ENCODE data around the gene CDHR2.
"Not testable (repeated sequence)": the region's sequence is repeated elsewhere in the genome, so short reads cannot be mapped to it uniquely, and the experiment has no call there.

Gene CDHR2

DNA sequence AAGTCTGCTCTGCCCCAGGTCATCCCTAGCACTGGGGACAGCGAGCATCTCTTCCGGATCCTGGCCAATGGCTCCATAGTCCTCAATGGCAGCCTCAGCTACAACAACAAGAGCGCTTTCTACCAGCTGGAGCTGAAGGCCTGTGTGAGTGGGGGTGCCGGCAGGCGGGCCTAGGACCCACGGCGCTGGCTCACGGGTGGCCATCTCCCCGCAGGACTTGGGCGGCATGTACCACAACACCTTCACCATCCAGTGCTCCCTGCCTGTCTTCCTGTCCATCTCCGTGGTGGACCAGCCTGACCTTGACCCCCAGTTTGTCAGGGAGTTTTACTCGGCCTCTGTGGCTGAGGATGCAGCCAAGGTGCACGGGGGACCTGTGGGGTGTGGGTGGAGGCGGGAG, 25.9 kb downstream of the CDHR2 start:
- DNase-seq, result no peak

DNA sequence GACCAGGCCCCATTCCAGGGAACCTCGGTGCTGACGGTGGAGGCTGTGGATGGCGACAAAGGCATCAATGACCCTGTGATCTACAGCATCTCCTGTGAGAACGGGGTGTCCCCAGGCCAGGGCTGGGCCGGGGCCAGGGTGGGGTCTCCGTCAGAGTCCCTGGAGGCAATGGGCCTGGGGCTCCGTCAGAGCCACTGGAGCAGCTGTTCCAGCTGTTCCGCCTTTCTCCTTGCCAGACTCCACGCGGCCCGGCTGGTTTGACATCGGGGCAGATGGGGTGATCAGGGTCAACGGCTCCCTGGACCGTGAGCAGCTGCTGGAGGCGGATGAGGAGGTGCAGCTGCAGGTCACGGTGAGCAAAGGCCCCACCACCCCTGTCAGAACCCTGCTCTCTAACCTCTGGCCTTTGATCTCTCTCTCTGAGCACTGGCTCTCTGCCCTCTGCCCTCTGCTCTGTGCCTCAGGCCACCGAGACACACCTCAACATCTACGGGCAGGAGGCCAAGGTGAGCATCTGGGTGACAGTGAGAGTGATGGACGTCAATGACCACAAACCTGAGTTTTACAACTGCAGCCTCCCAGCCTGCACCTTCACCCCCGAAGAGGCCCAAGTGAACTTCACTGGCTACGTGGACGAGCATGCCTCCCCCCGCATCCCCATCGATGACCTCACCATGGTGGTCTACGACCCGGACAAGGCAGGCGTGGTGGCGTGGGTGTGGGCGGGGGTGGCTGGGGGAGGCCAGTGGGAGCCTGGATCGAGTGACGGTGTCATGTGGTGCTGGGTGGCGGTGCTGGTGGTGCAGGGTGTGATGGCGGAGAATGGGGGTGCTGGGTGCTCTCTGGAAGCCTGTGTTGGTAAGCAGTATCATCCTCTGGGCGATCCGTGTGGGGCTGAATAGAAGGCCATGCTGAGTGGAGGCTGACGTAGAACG, 26.6 kb downstream of the CDHR2 start:
- no peak for DNase-seq

- DNase-seq, result no peak
Observed at GRCh38 chr5:176577312-176578176, 28.4 kb downstream of the CDHR2 start.

DNA sequence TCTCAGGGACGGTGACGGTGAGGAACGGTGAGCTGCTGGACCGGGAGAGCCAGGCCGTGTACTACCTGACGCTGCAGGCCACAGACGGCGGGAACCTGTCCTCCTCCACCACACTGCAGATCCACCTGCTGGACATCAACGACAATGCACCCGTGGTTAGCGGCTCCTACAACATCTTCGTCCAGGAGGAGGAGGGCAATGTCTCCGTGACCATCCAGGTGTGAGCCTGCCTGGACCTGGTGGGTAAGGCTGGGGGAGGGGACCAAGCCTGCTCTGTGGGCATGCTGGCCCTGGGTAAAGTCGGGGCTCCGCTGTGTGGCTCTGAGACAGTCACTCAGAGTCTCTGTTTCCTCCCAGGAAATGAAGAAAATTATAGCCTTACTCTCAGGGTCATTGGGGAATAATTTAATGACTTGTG, 29.3 kb downstream of the CDHR2 start:
- peak; percentile 49 for DNase-seq

DNA sequence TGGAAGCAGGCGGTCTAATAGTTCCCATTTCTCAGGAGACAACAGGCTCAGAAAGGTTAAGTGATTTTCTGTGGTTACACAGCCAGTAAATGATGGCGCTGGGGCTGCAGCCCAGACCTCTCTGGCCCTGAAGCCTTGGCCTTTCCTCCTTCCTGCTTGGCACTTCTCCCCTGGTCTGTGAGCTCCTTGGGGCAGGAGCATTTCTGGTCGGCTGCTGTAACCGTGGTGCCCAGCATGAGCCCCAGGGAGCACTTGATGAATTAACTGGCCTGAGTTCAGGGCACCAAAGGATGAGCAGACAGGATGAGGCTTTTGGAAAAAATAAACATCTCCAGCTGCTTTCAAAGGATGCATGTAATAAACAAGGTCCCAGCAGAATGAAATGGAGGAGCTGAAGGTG, 30.2 kb downstream of the CDHR2 start:
- no peak for DNase-seq

DNA sequence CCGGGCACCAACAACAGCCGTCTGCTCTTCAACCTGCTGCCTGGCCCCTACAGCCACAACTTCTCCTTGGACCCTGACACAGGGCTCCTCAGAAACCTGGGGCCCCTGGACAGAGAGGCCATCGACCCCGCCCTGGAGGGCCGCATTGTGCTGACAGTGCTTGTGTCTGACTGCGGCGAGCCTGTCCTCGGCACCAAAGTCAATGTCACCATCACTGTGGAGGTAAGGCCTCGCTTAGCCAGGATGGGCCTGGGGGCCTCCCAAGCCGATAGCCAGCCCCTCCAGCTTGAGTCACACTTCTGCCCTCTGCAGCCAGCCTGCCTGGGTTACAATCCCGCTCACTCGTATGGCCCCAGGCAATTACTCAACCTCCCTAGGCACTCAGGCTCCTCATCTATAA, 32.2 kb downstream of the CDHR2 start:
- DNase-seq, result no peak

DNA sequence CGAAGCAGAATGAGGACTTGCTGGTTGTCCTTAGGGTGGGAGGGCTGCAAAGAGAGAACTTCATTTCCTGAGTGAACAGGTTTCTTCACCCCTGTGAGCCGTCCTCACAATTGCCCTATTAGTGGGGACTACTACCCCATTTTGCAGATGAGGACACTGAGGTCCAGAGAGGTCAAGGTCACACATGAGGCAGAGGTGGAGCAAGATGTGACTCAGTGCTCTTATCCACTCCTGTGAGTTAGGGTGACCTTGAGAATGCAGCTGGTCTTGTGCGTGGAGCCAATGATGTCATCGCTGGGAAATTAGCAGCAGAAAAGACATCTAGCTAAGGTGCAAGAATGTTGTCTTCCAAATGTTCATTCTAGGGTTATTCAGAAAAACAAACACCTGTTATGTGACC, 33.9 kb downstream of the CDHR2 start:
- DNase-seq, result no peak

- DNase-seq, result no peak
Observed at GRCh38 chr5:176587398-176587797, 38.3 kb downstream of the CDHR2 start.

DNA sequence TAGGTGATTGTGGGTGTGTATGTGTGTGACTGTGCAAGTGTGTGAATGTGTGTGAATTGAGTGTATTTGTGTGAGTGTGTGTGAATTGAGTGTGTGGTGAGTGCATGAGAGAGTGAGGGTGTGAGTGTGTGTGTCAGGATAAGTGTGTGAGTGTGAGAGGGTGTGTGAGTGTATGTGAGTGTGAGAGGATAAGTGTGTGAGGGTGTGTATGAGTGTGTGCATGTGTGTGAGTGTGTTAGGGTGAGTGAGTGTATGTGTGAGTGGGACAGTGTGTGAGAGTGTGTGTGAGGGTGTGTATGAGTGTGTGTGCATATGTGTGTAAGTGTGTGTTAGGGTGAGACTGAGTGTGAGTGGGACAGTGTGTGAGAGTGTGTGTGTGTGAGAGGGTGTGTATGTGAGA, 39.2 kb downstream of the CDHR2 start:
- DNase-seq, result no peak

DNA sequence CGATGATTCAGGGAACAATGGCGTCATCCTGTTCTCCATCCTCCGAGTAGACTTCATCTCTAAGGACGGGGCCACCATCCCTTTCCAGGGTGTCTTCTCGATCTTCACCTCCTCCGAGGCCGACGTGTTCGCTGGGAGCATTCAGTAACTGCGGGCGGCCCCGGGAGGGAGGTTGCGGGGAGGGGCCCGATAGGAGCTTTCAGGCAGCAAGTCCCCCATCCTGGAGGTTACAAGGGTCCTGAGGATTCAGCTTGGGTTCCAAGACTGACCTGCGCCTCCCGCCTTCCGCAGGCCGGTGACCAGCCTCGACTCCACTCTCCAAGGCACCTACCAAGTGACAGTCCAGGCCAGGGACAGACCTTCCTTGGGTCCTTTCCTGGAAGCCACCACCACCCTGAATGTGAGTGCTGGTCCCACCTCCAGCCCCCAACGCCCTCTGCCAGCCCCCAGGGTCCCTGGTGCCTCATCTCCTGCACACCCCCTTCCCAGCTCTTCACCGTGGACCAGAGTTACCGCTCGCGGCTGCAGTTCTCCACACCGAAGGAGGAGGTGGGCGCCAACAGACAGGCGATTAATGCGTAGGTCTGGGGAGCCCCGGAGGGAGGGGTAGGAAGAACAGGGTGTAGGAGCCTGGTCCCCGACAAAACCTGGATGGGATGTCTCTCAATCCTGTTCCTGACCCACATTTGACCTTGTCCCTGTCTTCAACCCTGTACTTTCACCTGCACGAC, 40.1 kb downstream of the CDHR2 start:
- DNase-seq, result no peak

DNA sequence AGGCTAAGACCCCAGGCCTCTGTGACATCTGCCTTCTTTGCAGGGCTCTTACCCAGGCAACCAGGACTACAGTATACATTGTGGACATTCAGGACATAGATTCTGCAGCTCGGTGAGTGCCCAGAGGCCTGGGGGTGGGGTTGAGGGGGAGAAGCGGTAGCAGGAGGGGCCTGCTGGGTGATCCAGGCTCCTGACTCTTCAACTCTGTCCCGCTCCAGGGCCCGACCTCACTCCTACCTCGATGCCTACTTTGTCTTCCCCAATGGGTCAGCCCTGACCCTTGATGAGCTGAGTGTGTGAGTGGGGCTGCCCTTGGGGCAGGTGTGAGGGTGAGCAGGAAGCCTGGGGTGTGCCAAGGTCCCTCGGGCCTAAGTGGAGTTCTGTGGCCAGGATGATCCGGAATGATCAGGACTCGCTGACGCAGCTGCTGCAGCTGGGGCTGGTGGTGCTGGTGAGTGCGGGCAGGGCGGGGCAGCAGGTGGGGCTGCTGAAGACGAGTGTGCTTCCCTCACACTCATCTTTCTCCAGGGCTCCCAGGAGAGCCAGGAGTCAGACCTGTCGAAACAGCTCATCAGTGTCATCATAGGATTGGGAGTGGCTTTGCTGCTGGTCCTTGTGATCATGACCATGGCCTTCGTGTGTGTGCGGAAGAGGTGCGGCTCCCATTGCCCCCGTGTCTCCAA, 41.0 kb downstream of the CDHR2 start:
- no peak for DNase-seq

GRCh38 chr5:176591667-176592066, 42.5 kb downstream of the CDHR2 start:
- DNase-seq, result not testable (repeated sequence)

GRCh38 chr5:176592573-176592972, 43.4 kb downstream of the CDHR2 start:
- DNase-seq, result no peak

DNA sequence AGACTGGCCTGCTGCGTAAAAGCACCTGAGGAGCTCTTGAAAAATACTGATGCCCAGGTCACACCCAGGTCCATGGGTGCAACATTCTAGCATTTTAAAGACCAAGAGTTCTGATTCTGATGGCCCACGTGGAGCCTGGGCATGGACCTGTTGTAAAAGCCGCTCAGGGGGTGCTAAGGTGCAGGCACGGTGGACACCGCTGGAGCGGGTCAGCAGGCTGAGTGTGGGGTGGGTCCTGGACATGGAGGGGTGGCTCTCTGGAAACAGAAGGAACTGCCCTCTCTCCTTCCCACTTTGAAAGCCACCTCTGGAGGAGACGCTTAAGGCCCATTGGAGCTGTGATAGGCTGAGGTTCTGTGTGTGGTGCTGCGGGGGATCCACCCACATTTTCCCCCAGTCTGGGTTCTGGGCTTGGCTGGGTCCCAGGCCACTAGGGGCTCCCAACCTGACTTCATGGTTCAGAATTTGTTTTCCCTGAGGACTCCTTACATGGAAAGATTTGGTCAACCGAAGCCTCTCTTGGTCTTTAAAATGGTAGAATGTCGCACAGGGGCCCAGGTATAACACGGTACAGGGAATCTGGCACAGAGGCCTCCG, 44.2 kb downstream of the CDHR2 start:
- DNase-seq, result no peak

GRCh38 chr5:176594554-176594953, 45.4 kb downstream of the CDHR2 start:
- no peak for DNase-seq

DNA sequence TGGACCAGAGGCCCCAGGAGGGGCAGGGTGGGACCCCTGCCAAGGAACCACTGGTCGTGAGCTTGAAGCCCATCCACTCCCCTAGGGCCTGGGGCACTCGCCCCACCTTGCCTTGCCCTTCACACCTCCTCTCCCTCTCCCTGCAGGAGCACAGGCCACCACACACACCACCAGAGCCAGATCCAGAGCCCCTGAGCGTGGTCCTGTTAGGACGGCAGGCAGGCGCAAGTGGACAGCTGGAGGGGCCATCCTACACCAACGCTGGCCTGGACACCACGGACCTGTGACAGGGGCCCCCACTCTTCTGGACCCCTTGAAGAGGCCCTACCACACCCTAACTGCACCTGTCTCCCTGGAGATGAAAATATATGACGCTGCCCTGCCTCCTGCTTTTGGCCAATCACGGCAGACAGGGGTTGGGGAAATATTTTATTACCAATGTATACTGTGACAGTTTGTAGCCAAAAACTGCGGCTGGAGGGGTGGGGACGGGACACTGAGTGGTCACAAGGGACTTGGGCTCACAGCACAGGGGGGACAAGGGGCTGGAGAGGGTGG, 46.3 kb downstream of the CDHR2 start:
- DNase-seq, result no peak

GRCh38 chr5:176596069-176596644, 47.0 kb downstream of the CDHR2 start:
- DNase-seq, result no peak

- DNase-seq, result peak; percentile 78
Observed at GRCh38 chr5:176596689-176597416, 47.7 kb downstream of the CDHR2 start.

DNA sequence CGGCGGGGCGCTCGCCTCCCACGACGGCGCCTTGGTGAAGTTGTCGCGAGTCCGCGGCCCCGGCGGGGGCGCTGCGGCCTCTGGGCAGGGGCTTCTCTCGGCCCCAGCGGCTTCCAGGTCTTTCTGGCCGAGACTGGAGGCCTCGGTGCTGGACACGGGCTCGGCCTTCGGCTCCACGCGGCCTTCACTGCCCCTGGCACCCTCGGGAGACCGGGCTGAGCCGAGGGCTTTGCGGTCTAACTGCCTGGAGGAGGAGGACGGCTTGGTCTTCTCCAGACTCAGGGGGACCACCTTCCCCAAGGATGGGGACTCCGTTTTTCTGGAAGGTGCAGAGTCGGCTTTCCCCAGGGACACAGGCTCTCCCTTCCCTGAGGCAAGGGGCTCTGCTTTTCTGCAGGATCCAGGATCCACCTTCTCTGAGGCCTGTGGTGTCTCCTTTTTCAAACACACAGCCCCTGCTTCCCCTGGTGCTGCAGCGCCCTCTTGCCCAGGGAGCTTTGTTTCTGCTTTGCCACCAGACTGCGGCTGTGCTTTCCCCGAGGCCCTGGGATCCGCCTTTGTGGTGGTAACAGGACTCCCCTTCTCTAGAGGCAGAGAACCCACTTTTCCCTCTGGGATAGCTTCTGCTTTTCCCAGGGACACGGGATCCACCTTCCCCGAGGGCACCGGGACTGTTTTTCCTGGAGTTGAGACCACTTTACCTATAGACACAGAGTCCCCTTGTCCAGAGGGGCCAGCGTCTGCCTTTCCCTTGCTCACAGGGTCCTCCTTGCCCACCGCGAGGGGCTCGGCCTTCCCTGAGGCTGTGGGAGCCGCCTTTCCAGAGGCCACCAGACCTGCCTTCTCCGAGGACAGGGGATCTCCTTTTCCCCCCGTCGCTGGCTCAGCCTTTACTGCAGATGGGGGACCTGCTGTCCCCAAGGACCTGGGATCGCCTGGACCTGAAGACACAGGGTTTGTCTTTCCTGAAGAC, 48.6 kb downstream of the CDHR2 start:
- no peak for DNase-seq
